Natural killer cell (primary cell): ENCODE measurements around the gene COL5A1. TPM values are rescaled to one million over a fixed set of nuclear protein-coding genes. Genes with fewer than 3 reads are reported as not detected.

Source experiments
- ATAC-seq, 3 donors: fragments of 150-1000 bp in 2 of 3; fragments of 200-7000 bp in 1 of 3; cut with Tn5 transposase; 1 replicate in 1 of 3; 2 replicates in 2 of 3; pipeline ENCODE4 v1.10.0; 2021; ENCODE audit warnings: mild to moderate bottlenecking in 2 of 3, moderate library complexity in 2 of 3
- DNase-seq, 2 donors: peaks; one replicate each; pipeline versions ENCODE4 v3.0.0 to v3.0.0-alpha.2; 2013 to 2021; ENCODE audit warnings: mixed read lengths in 1 of 2
- H3K27ac ChIP-seq: one replicate; pipeline ENCODE4 v1.5.1; 2013; ENCODE audit warnings: mild to moderate bottlenecking, low read length
- H3K27me3 ChIP-seq: one replicate; pipeline ENCODE4 v1.6.1; 2013; ENCODE audit warnings: low read length; ENCODE audit not compliant: control insufficient read depth, insufficient read depth
- H3K36me3 ChIP-seq: one replicate; pipeline ENCODE4 v1.6.1; 2013; ENCODE audit warnings: low read length; ENCODE audit not compliant: control insufficient read depth, insufficient read depth
- H3K4me1 ChIP-seq: one replicate; pipeline ENCODE4 v1.6.1; 2013; ENCODE audit warnings: low read length; ENCODE audit not compliant: control insufficient read depth, insufficient read depth
- H3K4me3 ChIP-seq: one replicate; pipeline ENCODE4 v1.5.1; 2013; ENCODE audit warnings: low read length
- H3K9me3 ChIP-seq: one replicate; pipeline ENCODE4 v1.6.1; 2013; ENCODE audit warnings: low read length; ENCODE audit not compliant: control insufficient read depth, insufficient read depth
- H3K27ac Mint-ChIP-seq, 2 donors: one replicate each; pipeline ENCODE4 v1.8.0; 2022; ENCODE audit warnings: mild to moderate bottlenecking in 2 of 2, mixed read lengths in 2 of 2, moderate library complexity in 1 of 2
- H3K27me3 Mint-ChIP-seq, 2 donors: one replicate each; pipeline ENCODE4 v1.8.0; 2022; ENCODE audit warnings: low read depth in 2 of 2, mixed read lengths in 2 of 2
- H3K36me3 Mint-ChIP-seq: one replicate; pipeline ENCODE4 v1.8.0; 2022; ENCODE audit warnings: mixed read lengths
- H3K4me1 Mint-ChIP-seq, 2 donors: one replicate each; pipeline ENCODE4 v1.8.0; 2022; ENCODE audit warnings: mixed read lengths in 2 of 2
- H3K4me3 Mint-ChIP-seq: one replicate; pipeline ENCODE4 v1.8.0; 2022; ENCODE audit warnings: mild to moderate bottlenecking, moderate library complexity, mixed read lengths
- H3K9me3 Mint-ChIP-seq, 2 donors: one replicate each; pipeline ENCODE4 v1.8.0; 2022; ENCODE audit warnings: mixed read lengths in 2 of 2
- WGBS: methylation state at CpG from one replicate; pipeline ENCODE4 v1.1.7; 2013; ENCODE audit warnings: missing lambda C conversion rate; ENCODE audit not compliant: insufficient coverage; 5-methylcytosine and 5-hydroxymethylcytosine counted together
- intact Hi-C: fragments of 100-400 bp; cut with micrococcal nuclease; formaldehyde crosslinking; loops from one replicate; pipeline ENCODE4 v1.14.2; 2022
- total RNA-seq, 4 donors: library from RNA; stranded (reverse); fragments of 120-200 nt in 1 of 4; gene quantifications; one replicate each; pipeline versions ENCODE4 v1.2.3 to v1.2.4, GENCODE V29; 2013 to 2022
- TF ChIP-seq, protein P1 (sequence below): fragments of 200-600 bp; IDR thresholded peaks from one replicate; pipeline ENCODE4 v1.8.0; 2022; ENCODE audit warnings: antibody characterized with exemption

Gene COL5A1
- total RNA-seq, 3 donors from 2014 or later (not counting 1 experiment from before 2014, with no cell fraction given), result 0.11 to 0.28 (median 0.23) TPM

DNA sequence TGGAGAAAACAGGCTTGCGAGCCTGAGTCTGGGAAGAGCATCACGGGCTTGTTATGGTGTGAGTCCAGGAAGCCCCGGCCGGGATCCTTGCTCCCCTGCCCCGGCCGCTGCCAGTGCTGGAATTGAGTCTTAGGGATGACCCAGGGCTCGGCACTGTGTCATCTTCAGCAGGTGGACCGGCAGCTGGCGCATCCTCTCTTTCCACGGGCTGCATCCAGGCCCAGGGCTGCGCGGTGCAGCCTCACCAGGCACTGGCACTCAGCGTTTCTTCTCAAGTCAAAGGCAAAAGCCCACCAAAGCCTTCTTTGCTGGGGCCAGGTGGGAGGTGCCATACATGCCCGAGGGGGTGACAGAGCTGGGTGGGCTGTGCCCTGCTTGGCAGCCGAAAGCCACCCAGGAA lies 46.6 kb downstream of the COL5A1 start:
- Mint-ChIP-seq H3K4me1 (no peaks in the 10 kb centered on the region), H3K27ac (no peak overlapping the region)
- 92% methylated on average over 15 of the region's 15 CpGs for WGBS

DNA sequence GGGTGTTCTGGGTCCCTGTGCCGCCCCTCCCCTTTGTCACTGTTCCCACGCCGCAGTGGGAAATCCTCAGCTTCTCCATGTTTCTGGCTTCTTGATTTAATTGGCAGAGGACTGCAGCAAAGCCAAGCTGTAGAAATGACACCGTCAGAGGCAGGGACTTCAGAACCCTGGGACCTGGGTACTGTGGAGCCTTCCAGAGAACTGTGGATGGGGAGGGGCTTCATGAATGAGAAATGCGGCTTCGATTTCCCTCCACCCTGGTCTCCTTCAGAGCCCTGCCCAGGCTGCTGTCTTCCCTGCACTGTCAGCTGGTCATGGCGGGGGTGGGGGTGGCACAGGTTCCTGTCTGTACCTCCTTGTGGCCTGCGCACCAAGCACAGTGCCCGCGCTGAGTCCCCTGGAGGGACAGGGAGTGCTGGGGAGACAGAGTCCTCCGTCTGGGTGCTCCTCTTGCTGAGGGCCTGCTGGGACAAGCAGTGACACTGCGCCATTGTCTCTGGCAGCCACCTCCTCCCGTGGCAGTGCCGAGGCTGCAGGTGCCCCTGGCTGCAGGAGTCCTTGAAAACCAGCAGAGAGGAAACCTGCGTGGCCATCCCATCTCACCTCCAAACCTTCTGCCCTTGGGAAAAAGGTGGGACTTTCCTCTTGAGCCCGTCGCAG lies 47.2 kb downstream of the COL5A1 start:
- Histone ChIP-seq H3K4me3 (no peak overlapping the region), H3K27ac (no peak overlapping the region), H3K36me3 (no peaks in the 10 kb centered on the region), H3K4me1 (no peaks in the 10 kb centered on the region), H3K9me3 (no peaks in the 10 kb centered on the region), H3K27me3 (no peaks in the 10 kb centered on the region)
- ATAC-seq (no peak), DNase-seq (no peak)
- H3K27me3 Mint-ChIP-seq, result no peaks in the 10 kb centered on the region
- intact Hi-C loops, result no loop called here
- no peaks in the 10 kb centered on the region for H3K36me3 Mint-ChIP-seq
- H3K9me3 Mint-ChIP-seq, result no peaks in the 10 kb centered on the region
- H3K4me1 Mint-ChIP-seq, result no peaks in the 10 kb centered on the region
- TF ChIP-seq, protein P1, sequence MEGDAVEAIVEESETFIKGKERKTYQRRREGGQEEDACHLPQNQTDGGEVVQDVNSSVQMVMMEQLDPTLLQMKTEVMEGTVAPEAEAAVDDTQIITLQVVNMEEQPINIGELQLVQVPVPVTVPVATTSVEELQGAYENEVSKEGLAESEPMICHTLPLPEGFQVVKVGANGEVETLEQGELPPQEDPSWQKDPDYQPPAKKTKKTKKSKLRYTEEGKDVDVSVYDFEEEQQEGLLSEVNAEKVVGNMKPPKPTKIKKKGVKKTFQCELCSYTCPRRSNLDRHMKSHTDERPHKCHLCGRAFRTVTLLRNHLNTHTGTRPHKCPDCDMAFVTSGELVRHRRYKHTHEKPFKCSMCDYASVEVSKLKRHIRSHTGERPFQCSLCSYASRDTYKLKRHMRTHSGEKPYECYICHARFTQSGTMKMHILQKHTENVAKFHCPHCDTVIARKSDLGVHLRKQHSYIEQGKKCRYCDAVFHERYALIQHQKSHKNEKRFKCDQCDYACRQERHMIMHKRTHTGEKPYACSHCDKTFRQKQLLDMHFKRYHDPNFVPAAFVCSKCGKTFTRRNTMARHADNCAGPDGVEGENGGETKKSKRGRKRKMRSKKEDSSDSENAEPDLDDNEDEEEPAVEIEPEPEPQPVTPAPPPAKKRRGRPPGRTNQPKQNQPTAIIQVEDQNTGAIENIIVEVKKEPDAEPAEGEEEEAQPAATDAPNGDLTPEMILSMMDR, result no peak
- no peak overlapping the region for H3K4me3 Mint-ChIP-seq
- WGBS, result 89% methylated on average over 16 of the region's 17 CpGs
- no peak overlapping the region for H3K27ac Mint-ChIP-seq

More for the DNA sequence above, 46.6 kb downstream of the COL5A1 start:
- H3K36me3 ChIP-seq, result no peaks in the 10 kb centered on the region
- H3K27ac ChIP-seq, result no peak overlapping the region
- H3K36me3 Mint-ChIP-seq, result no peaks in the 10 kb centered on the region
- intact Hi-C loops, result no loop called here
- no peaks in the 10 kb centered on the region for H3K4me1 ChIP-seq
- H3K9me3 ChIP-seq, result no peaks in the 10 kb centered on the region
- H3K27me3 Mint-ChIP-seq, result no peaks in the 10 kb centered on the region
- no peaks in the 10 kb centered on the region for H3K9me3 Mint-ChIP-seq
- no peak overlapping the region for H3K4me3 ChIP-seq
- H3K4me3 Mint-ChIP-seq, result no peak overlapping the region
- H3K27me3 ChIP-seq, result no peaks in the 10 kb centered on the region
- TF ChIP-seq, protein P1, result no peak
- DNase-seq (no peak), ATAC-seq (no peak)

DNA sequence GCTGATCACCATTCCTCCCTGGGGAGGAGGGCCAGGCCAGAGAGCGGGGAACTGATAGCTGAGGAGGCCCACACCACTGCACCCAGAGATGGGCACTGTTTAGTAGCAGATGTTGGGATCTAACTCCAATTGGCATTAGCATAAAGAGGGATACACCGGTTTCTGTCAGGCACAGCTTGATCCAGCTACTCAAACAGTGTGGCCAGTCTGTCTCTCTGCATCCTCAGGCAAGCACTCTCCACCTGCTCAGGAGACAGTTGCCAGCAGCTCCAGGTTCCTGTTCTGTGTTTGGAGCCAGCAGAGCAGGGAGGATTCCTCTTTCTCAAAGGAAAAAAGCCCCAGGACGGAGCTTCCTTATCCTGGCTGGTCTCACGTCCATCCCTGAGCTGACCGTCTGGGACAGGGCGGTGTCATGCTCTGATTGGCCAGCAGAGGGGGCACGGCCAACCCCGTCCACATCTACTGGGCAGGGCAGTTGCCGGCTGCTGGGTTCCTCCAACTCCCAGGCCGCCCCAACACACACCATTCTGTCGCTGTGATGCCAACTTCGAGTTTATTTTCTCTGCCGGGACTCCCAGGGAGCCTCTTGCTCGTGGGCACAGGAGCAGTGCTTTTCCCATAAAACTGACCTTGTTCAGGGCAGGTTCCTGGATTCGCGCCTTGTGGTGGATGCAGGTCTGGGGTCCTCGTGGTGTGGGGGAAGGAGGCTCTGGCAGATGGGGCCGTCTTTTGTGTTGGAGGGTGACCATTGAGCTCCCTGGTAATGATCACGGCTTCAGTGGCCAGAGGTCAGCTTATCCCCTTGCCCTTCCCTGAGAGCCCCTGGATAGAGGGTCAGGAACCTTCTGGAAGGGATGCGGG lies 47.9 kb downstream of the COL5A1 start:
- Histone ChIP-seq H3K4me3 (no peak overlapping the region), H3K27ac (no peak overlapping the region), H3K27me3 (no peaks in the 10 kb centered on the region), H3K4me1 (no peaks in the 10 kb centered on the region), H3K36me3 (no peaks in the 10 kb centered on the region), H3K9me3 (no peaks in the 10 kb centered on the region)
- intact Hi-C loops, result no loop called here
- Mint-ChIP-seq H3K36me3 (no peaks in the 10 kb centered on the region), H3K9me3 (no peaks in the 10 kb centered on the region), H3K4me1 (no peaks in the 10 kb centered on the region), H3K27me3 (no peaks in the 10 kb centered on the region), H3K4me3 (no peak overlapping the region), H3K27ac (no peak overlapping the region)
- TF ChIP-seq, protein P1, result peak; percentile 50
- WGBS, result 69% methylated on average over 20 of the region's 20 CpGs
- peak in 1 of 2 donors; percentile 20 for DNase-seq
- ATAC-seq, result peak in 2 of 3 donors; percentile 49 to 63
